ENCODE results near the gene NAT10.

NAT10 gene

GRCh38 chr11:34194576-34195335 lies 89.3 kb downstream of the NAT10 start:
- no peak overlapping the region for H3K4me3 ChIP-seq (ENCODE audit: low read length)
- no peak for TF ChIP-seq CTCF (IDR thresholded peaks at IDR 0.05; ENCODE audit: insufficient read depth, low read depth, low read length, missing control alignments)

More at GRCh38 chr11:34194576-34195335, 89.3 kb downstream of the NAT10 start:
- no peak for DNase-seq (ENCODE audit: low read depth)
